DOHH2 (cell line): ENCODE measurements around the gene DNASE1L2.

Experiments used
- EZH2phosphoT487 ChIP-seq: fragments of 200-600 bp; sonication (generic); IDR thresholded peaks from 2 replicates; pipeline ENCODE4 v1.6.1; 2017; ENCODE audit warnings: borderline replicate concordance, mild to moderate bottlenecking, antibody characterized with exemption, low read length, moderate library complexity, mixed read lengths
- TF ChIP-seq, protein P1 (sequence below): fragments of 200-600 bp; sonication (generic); IDR thresholded peaks from one replicate; pipeline ENCODE4 v1.5.1; 2014; ENCODE audit warnings: antibody characterized with exemption, mild to moderate bottlenecking, low read depth, low read length; ENCODE audit not compliant: poor library complexity, severe bottlenecking

GRCh38 chr16:2231016-2231931 is 5.0 kb upstream of the DNASE1L2 start:
- TF ChIP-seq, protein P1, sequence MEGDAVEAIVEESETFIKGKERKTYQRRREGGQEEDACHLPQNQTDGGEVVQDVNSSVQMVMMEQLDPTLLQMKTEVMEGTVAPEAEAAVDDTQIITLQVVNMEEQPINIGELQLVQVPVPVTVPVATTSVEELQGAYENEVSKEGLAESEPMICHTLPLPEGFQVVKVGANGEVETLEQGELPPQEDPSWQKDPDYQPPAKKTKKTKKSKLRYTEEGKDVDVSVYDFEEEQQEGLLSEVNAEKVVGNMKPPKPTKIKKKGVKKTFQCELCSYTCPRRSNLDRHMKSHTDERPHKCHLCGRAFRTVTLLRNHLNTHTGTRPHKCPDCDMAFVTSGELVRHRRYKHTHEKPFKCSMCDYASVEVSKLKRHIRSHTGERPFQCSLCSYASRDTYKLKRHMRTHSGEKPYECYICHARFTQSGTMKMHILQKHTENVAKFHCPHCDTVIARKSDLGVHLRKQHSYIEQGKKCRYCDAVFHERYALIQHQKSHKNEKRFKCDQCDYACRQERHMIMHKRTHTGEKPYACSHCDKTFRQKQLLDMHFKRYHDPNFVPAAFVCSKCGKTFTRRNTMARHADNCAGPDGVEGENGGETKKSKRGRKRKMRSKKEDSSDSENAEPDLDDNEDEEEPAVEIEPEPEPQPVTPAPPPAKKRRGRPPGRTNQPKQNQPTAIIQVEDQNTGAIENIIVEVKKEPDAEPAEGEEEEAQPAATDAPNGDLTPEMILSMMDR, result no peak
- TF ChIP-seq EZH2phosphoT487, result no peak
